GF-D8 (cell line): ENCODE measurements around the gene APBB2.

Source experiments
- DNase-seq: peaks from one replicate; lab custom pipeline; 2025; lab: John Stamatoyannopoulos, UW

APBB2 gene

DNA sequence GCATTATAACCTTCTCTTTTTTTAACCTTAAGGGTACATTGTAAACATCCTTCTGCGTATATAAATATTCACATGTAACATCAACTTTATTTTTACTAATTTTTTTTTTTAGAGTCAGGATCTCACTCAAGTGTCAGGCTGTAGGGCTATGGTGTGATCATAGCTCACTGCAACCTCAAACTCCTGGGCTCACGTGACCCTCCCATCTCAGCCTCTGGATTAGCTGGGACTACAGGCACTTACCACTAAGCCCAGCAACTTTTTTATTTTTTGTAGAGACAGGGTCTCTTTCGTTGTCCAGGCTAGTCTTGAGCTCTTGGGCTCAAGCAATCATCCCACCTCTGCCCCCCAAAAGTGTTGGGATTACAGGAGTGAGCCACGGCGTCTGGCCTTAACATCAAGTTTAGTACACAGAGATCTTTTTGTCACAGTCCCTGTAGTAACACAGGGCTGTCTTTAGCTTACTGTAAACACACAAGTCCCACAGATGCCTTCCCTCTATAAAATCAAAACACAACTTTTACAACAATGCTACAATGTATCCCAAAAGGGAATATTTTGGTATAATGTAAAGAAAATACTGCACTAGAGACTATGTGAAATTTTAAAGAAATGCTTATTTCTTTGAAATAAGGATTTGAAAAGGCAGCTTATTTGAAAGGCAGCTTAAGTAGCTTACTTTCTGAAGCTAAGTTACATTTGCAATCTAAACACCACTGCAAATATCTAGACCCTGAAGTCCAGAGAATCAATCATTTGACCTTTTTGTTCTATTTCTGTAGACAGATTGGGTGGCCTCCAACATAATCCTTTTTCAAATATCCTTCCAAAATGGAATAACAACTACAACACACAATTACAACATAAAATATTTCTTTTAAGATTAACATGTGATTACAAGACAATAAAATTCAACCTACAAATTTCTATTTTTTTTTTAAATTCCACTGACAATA is 116.0 kb downstream of the APBB2 start:
- DNase-seq, result no peak

- no peak for DNase-seq
Measured at GRCh38 chr4:41095973-41096372, 118.4 kb downstream of the APBB2 start.

GRCh38 chr4:41095192-41095872 is 119.0 kb downstream of the APBB2 start:
- no peak for DNase-seq

GRCh38 chr4:41092128-41092527 is 122.2 kb downstream of the APBB2 start:
- no peak for DNase-seq

DNA sequence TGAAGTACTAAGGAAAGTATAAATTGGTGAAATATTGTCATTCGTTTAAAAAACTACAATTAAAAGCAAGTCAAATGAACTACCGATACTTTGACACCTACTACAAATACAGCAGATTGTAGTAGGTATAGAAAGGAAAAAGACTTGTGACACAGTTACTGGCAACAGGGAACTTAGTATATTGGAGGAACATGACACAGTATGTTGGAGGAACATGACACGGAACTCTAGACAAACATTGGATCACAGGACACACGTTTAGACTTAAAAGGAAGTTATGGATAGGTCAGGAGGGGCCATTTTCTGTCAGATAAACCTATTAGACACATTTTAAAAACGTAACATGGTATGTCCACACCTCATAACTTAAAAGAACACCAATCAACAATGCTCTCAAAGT is 132.5 kb downstream of the APBB2 start:
- DNase-seq, result no peak

- no peak for DNase-seq
Measured at GRCh38 chr4:41080976-41081375, 133.4 kb downstream of the APBB2 start.

- no peak for DNase-seq
Measured at GRCh38 chr4:41079881-41080560, 134.3 kb downstream of the APBB2 start.

DNA sequence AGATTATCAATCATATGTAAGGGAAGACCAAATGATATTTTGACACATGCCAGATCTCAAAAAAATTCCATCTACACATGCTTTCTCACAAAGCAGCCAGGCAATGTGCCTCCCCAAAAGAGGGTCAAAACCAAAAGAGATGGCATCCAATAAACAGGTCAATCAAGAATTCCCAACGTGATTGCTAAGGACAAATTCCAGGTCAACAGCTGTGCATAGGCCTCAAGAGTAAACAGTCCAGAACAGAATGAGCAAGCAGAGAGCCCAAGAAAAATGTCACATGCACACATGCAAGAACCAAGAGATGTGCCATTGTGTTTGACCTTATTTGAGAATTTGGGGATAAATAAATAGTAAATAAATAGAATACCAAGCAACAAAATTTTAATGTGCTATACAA is 136.7 kb downstream of the APBB2 start:
- DNase-seq, result no peak

DNA sequence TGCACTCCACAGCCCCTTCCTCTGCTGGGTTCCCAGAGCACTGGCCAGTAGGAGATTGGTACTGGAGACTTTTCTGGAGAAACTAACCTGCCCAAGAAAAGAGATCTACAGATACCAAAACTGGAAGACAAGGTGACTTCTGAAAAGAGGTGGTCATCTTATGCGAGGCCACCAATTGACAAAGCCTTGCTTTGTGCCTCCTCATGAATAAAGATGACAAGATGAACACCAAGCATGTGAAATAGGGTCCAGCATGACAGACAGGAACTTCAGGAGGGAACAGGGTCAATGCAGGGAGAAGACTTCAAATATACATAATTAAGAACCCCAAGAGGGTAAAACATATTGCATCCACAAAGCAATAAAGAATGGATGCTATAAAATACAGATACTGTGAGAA is 137.9 kb downstream of the APBB2 start:
- no peak for DNase-seq

DNA sequence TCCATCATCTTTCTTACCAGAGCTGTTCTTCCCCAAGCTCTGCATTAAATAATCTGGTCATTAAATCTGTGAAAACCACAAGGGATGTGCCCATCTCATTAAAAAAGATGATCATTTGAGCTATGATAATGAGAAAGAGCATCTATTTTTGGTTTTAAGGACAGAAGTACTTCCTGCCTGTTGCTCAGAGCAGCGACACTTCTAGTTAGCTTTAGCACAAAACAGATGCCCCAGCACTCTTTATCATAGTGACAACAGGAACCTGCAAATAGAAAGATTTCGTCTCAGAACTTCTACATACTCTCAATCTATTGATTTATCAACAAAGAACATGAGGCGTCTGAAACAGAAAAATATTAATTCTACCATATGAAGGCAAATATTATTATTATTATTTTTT is 140.1 kb downstream of the APBB2 start:
- no peak for DNase-seq

- DNase-seq, result no peak
Measured at GRCh38 chr4:41072021-41072777, 142.1 kb downstream of the APBB2 start.

GRCh38 chr4:41070516-41071281 is 143.6 kb downstream of the APBB2 start:
- DNase-seq, result no peak

DNA sequence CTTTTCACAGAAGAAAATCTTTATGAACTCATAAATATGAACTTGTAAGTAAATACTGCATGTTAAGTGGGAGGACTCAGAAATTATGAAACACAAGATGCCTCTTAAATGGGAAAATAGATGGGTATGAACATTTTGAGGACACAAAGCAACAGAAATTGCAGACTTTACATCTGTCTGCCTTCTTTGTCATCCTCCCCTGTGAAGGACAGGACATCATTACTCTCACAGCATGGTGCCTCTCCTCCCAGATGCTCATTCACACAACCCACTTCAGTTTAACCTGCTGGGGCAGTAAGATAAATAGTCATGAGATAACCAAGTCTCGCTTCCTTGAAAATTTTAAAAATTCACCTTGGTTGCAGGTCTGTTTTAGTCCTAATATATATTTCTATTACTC is 144.5 kb downstream of the APBB2 start:
- DNase-seq, result no peak

DNA sequence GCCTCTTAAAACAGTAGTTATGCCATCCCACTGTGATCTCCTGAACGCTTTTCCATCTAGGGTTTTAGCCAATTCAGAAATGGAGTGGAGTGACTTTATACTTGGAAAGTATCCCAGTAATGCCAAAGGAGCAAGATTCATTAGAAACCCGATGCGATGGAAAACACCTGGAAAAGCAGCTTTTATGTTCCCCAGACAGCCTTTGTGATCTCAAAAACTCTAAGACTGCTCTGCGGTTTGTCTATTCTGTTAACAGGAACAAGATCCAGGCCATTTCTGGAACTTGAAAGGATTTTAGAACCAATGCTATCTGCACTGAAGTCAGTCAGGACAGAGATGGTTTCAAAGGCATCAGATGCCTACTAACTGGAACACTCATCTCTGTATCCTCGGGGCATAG is 145.1 kb downstream of the APBB2 start:
- DNase-seq, result no peak

- DNase-seq, result no peak
Measured at GRCh38 chr4:41067369-41067768, 147.0 kb downstream of the APBB2 start.

DNA sequence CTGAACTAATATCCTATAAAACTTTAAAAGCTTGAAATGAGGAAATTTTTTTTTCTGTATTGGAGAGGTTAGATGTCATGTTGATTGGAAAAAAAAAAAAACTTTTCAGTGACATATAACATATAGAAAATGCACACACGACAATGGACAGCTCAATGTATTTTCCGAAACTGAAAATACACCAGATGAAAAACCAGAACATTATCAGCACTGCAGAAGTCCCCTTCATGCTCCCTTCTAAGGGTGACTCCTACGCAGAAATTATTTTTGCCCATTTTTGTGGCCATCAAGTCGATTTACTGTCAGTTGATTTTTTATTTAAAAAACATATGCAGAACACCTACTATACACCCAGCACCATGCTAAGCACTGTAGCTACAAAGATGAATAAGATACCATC is 148.3 kb downstream of the APBB2 start:
- no peak for DNase-seq

DNA sequence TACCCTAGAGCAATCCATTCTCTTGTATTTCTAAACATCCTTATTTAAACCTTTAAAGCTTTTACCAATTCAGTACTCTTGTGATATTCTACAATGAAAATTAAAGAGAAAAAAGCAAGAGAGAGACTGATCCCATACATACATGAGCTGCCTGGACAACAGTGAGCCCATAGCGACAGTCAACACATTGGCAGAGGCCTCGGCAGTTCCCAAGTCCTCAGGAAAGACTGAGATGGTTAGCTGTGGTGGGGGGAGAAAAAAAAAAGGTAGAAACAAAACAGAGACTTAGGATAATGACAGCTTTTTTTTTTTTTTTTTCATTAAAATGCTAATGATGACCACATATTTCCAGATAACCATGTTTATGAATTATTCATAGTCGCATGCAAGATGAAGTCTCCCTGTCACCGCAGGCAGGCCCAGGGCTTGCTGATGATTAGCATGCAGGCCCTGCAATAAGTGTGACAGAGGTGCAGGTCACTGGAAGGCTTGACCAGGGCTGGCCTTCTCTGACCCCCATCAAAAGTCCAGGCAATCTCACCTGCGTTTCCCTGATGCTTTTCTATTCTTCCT is 148.8 kb downstream of the APBB2 start:
- no peak for DNase-seq

- no peak for DNase-seq
Measured at GRCh38 chr4:41064953-41065352, 149.4 kb downstream of the APBB2 start.

GRCh38 chr4:41061482-41062185 is 152.7 kb downstream of the APBB2 start:
- no peak for DNase-seq
